ENCODE data around the gene TANK.

Gene TANK

DNA sequence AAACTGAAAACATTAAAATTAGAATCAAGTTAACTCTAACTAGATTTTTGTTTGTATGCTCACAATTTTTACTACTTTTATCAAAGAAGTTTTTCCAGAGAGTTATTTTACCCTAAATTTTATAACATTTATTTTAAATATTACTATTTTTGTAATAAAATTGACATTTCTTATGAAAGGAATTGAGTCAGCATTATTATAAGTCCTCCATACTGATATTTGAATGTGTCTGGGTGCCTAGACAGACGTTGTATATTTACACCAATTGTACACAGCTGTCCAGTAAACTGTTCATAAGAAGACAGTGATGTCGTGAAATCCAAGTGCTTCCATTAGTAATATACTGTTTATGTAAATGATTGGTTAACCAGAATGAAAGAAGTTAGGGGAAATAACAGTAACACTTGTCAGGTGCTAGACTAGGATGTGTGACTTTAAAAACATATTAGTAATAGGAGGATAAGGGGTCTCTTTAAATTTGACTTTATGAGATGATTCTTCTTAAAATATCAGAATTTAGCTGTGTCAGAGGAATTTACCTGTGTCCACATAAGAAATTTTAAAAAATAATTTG is 73.7 kb downstream of the TANK start:
- no peak for DNase-seq

DNA sequence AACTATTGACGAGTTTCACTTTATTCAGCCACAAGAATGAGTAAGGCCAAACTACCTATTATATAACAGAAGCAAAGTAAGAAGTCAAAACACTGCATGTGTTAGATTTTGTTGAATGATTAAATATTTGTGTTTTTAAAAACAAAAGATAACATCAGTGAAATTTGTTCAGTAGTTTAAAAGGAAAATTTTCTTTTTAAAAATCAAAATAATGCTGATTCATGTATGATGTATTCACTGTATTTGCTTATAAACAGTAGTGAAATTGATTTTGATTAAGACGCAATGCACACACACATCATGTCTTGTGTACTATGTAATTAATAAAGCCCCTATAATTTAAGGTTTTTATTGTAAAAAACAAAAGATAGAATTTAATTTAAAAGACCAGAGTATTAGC is 74.4 kb downstream of the TANK start:
- no peak for DNase-seq

GRCh38 chr2:161237392-161238264 is 77.4 kb downstream of the TANK start:
- DNase-seq = peak; percentile 40 to 63

DNA sequence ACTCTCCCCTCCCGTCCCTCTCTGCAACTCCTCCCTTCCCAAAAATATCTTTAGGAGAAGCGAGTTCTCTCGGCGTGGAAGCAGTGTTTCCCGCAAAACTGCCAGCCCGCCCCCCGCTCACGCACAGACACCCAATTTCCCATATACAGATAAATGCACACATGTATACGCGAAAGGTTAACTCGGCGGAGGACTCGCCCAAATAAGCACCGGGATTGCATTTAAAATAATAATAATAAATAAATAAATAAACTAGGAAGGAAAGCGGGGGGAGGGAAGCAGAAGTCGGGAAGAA is 78.0 kb downstream of the TANK start:
- no peak for DNase-seq

- DNase-seq = peak; percentile 35 to 54
Measured at GRCh38 chr2:161238560-161239325, 78.5 kb downstream of the TANK start.

DNA sequence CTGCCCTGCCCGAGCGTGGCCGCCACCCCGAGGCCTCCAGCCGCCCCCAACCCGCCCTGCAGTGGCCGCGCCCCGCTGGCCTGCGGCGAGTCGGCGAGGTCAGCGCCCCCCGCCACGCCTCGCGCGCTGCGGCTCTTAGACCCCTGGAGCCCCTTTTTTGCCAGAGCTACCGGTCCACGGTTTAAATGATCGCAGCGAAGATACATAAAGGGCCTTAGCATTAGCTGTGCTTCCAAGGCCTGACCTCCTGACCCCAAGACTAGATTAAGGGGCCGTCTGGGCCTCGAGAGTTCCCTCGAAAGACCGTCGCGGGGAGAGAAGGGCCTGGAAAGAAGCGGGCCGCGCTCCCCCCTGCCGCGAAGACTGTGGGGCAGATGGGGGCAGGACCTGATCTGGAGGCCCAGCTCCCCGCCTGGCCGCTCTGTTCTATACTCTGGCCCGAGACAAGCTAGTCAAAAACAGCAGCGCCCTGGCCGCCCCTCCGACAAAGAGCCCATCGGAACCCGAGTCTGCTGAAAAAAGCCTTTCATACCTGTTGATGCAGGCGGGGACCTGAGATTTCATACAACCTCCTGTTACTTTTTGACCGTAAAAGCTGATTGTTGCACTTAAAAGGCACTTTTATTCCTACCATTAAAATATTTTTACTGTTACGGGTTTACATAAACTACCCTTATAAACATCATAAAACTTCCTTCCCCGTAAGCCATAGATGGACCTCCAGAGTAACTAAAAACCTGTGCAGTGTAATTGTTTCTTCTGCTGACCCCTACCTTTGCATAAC is 79.3 kb downstream of the TANK start:
- DNase-seq = no peak

GRCh38 chr2:161241894-161242293 is 81.7 kb downstream of the TANK start:
- no peak for DNase-seq

GRCh38 chr2:161243312-161243711 is 83.1 kb downstream of the TANK start:
- no peak for DNase-seq

DNA sequence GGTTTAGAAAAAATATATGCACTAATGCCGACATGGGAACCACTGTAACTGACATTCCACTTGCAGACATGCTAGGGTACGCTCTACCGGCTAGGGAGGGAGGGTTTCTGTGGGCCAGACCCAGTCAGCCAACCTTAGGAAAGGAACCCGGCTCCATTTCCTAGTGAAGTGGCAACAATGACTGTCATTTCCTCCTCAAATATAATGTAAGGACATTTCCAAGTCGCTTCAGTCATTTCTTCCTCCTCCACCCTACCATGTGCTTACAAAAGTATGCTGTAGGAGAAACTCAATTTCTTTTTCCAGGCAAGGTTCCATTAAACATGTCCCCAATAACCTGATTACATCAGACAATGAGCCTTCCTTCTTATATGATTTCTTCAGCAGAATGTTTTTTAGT is 83.7 kb downstream of the TANK start:
- DNase-seq = peak in 1 of 2 experiments; percentile 21

- DNase-seq = peak; percentile 48 to 70
Measured at GRCh38 chr2:161244387-161245260, 84.4 kb downstream of the TANK start.

DNA sequence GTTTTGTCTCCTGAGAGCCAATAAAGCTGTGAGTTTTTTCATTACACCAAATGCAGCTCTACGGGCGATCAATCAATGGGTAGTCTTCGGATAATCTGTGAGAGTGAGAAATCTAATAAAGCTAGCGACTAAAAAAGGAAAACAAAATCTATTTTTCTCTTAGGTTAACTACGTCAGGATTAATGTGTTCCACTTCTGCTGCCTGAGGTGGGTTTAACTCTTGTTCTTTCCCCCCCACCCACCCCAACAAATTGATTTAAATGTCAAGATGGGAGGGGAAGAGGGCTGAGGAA is 85.0 kb downstream of the TANK start:
- DNase-seq = no peak

- DNase-seq = no peak
Measured at GRCh38 chr2:161245671-161246070, 85.4 kb downstream of the TANK start.

DNA sequence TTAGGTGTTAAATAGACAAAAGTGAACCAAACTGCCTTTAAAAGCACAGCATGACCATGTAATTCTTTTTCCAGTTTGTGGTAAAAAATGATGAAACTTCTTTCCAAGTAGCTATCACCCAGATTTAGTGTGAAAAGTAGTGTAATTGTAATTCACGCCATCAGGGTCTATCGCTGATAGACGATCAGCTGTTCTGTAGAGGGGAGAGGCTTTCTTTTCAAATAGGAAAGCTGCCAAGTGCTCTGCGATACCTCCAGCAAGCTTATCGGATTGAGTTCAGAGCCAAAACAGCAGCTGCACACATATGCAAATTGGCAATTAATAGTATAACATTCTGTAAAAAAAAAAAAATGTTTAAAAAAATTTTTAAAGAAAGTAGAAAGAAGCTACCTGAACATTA is 86.1 kb downstream of the TANK start:
- DNase-seq = no peak

- no peak for DNase-seq
Measured at GRCh38 chr2:161250864-161251436, 90.7 kb downstream of the TANK start.

DNA sequence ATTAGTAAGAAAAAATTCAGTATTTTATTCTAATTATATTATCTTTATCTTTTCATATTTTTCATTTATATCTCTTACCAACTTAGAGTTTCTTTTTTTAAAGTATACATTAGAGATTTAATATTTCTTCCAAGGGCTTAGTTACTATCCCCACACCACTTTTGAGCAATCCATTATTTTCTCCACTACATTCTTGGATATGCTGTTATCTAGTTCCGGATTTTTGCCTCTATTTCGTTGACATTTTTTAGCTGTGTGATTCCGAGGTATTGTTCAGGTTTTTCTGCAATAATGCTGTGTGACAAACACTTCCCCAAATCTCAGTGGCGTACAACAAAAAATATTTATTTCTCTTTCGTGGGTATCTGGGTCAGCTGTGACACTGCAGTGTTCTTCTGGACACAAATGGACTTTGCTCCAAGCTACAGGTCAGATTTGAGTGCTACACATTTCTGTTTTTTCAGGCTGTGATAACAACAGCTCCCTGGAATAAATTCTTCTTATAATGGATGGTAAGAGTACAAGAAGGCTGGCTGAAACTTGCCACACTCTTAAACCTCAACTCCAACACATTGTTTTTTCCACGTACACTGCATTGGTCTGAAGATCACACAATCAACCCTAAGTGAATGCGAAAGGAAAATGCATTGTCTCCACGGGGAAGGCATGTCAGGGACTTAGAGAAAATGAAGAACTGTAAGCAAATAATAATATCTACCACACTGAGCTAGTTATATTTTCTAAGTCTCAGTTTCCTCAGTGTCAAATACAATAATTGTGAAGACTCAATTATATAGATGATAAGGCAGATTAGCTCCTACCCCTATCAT is 97.1 kb downstream of the TANK start:
- DNase-seq = no peak

DNA sequence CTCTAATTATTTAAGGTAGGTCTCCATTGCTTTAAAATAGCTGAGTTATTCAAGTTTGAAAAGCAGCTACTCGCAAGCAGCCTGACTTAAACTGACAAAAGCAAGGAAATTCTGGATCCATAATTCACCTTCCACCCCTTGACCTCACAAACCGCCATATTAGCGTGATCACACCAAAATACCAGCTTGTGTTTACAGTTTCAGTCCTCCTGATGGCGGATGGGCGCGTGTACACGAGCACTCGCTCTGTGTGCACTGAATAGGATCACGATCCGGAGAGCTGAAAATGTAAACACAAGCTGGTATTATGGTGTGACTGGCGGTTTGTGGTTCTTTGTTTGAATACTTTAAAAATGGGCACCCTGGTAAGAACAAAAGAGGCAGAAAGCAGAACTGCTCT is 105.6 kb downstream of the TANK start:
- DNase-seq = no peak

DNA sequence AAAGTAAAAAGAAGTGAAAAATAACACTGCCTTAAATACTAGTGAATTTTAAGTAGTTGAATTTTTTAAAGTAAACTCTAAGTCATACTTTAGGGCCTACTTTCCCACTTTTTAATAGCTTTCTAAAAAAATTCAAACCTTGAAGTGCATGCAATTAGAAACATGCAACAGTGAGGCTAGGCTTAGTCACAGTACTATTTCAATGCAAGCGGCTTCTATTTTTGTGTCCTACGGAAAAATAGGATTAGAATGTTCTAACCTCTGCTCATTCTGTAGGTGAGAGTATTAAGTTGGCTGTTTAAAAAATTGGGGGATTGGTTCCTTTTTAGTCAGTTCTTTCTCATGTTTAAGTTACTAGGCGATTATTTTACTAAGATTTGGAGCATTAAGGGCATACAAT is 108.9 kb downstream of the TANK start:
- no peak for DNase-seq

DNA sequence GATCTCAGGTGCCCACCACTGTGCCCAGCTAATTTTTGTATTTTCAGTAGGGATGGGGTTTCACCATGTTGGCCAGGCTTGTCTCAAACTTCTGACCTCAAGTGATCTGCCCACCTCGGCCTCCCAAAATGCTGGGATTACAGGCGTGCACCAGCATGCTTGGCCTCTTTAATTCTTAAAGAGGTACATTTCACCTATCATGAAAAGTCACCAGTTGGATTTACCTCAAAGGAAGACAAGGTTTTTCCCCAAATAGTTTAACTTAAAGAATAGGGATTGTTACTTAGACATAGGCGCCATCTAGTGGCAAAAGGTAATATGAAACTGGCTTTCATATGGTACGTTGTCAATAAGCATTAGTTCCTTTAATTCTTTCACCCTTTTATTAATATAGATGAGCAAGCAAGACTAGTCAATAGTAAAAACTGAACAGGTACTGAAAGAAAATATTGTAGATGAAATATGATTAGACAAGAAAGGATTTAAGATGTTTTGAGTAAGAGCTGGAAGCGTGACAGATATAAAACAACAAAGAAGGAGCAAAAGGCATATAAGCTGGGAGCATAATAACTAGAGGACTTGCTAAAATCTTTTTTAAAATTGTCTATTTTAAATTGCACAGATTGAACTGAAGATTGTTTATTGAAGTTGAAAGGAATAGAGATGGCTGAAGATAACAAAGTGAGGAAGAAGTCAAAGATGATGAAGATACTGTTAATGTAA is 113.0 kb downstream of the TANK start:
- DNase-seq = no peak

- peak in 1 of 2 experiments; percentile 27 for DNase-seq
Measured at GRCh38 chr2:161278564-161279229, 118.5 kb downstream of the TANK start.

Measured in stimulated activated CD4-positive, alpha-beta T cell treated with anti-CD3 and anti-CD28 coated beads, Interleukin-4, amount 100 ng/mL, for 4 hours (primary cell).